SKM-1 (cell line): ENCODE measurements around the gene TMEM120B.
A peak's percentile ranks its signal among the peaks of the same experiment; 100 is the strongest.
"Not testable (repeated sequence)": the region's sequence is repeated elsewhere in the genome, so short reads cannot be mapped to it uniquely, and the experiment has no call there.

Experiments used
- DNase-seq: peaks from one replicate; lab custom pipeline; 2025; ENCODE audit not compliant: unreplicated experiment; lab: John Stamatoyannopoulos, UW

Gene TMEM120B

GRCh38 chr12:121709064-121709424 lies 3.5 kb upstream of the TMEM120B start:
- DNase-seq = not testable (repeated sequence)

DNA sequence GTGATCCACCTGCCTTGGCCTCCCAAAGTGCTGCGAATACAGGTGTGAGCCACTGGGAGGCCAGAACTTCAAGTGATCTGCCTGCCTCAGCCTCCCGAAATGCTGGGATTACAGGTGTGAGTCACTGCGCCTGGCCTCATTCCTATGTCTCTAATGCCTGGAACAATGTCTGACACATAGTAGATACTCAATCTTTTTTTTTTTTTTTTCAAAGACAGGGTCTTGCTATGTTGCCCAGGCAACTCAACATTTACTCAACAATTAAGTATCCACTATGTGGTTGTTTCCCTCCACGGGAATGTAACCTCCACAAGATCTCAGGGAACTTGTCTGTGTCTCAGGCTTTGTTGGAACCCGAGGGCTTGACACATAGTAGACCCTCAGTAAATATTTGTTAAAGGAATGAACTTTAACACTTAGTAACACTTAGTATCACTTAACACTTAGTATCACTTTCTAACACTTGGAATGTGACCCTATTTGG lies 3.0 kb upstream of the TMEM120B start:
- no peak for DNase-seq

GRCh38 chr12:121711361-121712189 lies 977 bp upstream of the TMEM120B start:
- no peak for DNase-seq

DNA sequence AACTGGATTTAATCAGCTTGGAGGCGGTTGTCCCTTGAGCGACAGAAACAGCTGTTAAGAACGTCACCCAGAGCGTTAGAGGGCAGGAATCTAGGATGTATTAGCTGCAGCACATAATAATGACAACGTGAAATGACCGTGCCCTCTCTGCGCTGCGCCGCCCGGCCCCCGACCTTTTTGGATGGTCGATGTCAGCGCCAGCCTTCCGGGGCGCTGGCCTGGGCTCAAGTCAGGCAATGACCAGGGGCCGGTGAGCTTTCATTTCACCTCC lies 427 bp upstream of the TMEM120B start:
- DNase-seq = no peak

DNA sequence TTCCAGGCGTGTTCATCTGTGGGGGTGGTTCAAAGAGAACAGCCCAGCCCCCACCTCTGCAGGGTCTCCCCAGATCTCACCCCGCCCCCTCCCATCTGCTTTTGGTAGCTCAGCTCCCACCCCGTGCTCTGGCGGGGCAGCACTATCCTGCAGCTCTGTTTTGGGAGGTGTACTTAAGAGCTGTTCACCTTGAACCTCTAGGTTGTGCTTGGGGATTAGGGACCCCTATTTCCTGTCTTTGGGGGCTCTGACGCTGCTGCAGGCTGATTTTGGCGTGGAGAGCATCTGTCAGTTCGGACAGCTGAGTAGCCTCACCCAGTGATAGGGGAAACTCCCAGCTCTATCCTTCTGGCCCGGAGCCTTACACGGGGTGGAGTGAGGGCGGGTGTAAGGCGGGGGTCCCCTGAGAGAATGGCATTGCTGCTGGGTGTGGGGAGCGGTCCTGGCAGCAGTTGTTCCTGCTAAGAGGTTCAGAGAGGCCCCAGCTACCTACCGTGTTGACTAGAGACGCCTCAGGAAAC lies 765 bp downstream of the TMEM120B start:
- no peak for DNase-seq

GRCh38 chr12:121713793-121714192 lies 1.2 kb downstream of the TMEM120B start:
- DNase-seq = no peak

- not testable (repeated sequence) for DNase-seq
These were observed 2.5 kb downstream of the TMEM120B start for GRCh38 chr12:121715055-121715454.

DNA sequence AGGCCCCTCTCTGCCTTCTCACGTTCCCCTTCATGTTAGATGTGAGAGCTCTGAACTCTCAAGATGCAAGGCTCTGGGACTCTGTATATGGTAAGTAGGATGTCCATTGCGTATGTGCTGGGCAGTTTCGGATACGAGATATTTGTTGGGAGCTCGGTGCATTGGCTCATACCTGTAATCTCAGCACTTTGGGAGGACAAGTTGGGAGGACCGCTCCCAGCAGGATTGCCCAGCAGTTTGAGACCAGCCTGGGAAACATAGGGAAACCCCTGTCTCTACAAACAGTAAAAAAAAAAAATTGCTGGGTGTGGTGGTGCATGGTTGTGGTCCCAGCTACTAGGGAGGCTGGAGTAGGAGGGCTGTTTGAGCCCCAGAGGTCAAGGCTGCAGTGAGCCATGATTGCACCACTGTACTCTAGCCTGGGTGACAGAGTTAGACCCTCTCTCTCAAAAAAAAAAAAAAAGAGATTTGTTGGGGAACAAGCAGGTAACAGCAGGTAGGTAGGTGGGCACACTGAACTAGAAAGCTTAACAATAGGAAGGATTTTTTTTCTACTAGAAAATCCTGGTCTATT lies 3.4 kb downstream of the TMEM120B start:
- DNase-seq = no peak

GRCh38 chr12:121717041-121717699 lies 4.6 kb downstream of the TMEM120B start:
- peak; percentile 48 for DNase-seq

- no peak for DNase-seq
These were observed 6.2 kb downstream of the TMEM120B start for GRCh38 chr12:121718653-121719239.

- DNase-seq = no peak
These were observed 7.4 kb downstream of the TMEM120B start for GRCh38 chr12:121719926-121720414.

GRCh38 chr12:121720762-121721161 lies 8.2 kb downstream of the TMEM120B start:
- DNase-seq = no peak

DNA sequence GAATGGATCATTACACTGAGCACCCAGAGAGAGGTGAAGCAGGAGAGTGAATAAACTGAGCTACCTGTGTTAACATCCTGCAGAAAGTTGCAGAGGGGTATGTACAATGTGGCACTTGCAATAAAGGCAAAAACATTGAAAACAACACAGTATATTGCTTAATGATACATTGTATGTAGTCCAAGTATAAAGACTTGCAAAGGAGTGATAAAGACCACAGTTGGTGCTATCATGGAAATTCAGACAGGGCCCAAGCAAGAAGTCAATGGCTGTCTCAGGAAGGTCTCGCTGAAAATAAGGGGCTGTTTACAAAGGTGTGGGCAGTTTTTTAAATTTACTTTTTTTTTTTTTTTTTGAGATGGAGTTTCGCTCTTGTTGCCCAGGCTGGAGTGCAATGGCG lies 10.0 kb downstream of the TMEM120B start:
- DNase-seq = no peak

GRCh38 chr12:121723200-121723599 lies 10.6 kb downstream of the TMEM120B start:
- no peak for DNase-seq

DNA sequence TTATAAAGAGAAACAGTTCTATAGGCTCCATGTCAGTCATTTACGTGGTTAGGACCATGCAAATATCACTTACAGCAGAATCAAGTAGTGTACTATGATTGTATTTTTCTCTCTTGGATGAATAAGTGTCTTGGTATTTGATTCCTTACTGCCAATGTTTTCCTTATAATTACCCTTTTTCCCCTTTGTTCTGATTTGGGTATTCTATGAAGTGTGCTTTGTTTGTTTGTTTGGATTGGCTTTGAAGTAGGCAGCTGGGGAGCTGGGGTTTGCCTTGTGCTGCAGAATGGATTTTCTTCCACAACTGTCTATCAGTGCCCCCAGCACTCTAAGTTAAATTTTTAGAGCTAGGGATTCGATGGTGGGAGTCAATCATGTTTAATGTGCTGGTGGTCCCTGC lies 12.4 kb downstream of the TMEM120B start:
- DNase-seq = no peak

DNA sequence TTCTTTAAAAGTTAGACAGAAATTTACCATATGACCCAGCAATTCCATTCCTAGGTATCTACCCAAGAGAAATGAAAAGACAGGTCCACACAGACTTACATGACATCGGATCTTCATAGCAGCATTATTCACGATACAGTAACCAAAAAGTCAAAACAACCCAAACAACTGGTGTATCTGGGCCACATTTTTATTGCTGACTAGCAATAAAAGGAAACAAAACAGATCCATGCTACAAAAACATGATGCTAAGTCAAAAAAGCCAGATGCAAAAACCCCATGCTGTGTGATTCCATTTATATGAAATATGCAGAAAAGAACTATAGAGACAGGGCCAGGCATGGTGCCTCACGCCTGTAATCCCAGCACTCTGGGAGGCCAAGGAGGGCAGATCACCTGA lies 12.9 kb downstream of the TMEM120B start:
- DNase-seq = no peak

DNA sequence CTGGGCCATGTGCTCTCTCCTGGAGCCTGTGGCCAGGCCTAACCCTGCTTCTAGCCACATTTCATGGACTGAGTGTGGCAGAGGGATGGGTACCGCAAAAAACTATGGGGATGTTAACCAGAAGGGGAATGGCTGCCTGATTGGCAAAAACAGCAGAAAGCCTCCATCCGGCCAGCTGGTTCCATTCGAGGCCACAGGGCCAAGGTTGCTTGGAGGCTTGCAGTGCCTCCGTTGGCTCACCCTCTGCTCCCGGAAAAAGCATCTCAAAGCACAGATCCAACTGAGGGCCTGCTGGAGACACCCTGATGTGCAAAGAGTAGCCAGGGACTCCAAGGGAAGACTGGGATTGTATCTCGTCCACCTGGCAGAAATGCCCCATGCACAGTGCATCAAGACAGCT lies 16.5 kb downstream of the TMEM120B start:
- no peak for DNase-seq

- DNase-seq = no peak
These were observed 18.9 kb downstream of the TMEM120B start for GRCh38 chr12:121731473-121731872.

- no peak for DNase-seq
These were observed 21.3 kb downstream of the TMEM120B start for GRCh38 chr12:121733849-121734248.

- no peak for DNase-seq
These were observed 25.8 kb downstream of the TMEM120B start for GRCh38 chr12:121738340-121738858.

- DNase-seq = no peak
These were observed 28.3 kb downstream of the TMEM120B start for GRCh38 chr12:121740847-121741246.
